Measurements from ENCODE around the gene ANXA11. TPM values are rescaled to one million over a fixed set of nuclear protein-coding genes. Genes with fewer than 3 reads are reported as not detected.

ANXA11 gene
- total RNA-seq, 1 experiment from 2014 or later = 181 TPM

DNA sequence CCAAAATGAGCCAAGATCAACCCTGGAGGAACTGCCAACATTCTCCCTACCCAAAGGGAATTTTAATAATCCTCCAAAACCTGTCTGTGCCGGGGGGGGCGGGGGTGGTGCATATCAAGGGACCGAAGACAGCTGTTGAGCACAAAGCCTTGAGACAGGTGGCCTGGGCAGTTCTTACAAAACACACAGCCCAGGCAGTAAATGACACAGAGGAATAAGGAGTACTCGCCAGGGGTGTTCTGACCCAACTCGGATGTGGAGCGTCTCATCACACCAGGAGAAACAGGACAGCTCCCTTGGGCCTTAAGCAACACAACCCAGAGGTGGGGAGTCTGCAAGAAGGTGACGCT is 37.2 kb downstream of the ANXA11 start:
- H3K27ac ChIP-seq (ENCODE audit: low read depth, low read length) = no peak overlapping the region
- peaks cover 3% of the 10 kb centered on the region; the same call in 1 of the 2 replicates for H4K20me1 ChIP-seq (ENCODE audit: insufficient read depth)
- TF ChIP-seq EZH2phosphoT487 (IDR thresholded peaks at IDR 0.05; ENCODE audit: borderline replicate concordance) (no peak), JUND (IDR thresholded peaks at IDR 0.05) (no peak), CBX3 (IDR thresholded peaks at IDR 0.05; ENCODE audit: low read depth) (no peak), EGR1 (IDR thresholded peaks at IDR 0.05; ENCODE audit: low read depth) (no peak), RAD21 (IDR thresholded peaks at IDR 0.05; ENCODE audit: low read depth) (no peak), ZNF274 (IDR thresholded peaks at IDR 0.05; ENCODE audit: low read depth, low read length) (no peak), REST (IDR thresholded peaks at IDR 0.05; ENCODE audit: low read depth) (no peak), ELF1 (IDR thresholded peaks at IDR 0.05; ENCODE audit: borderline replicate concordance, low read depth) (no peak), TCF7L2 (IDR thresholded peaks at IDR 0.05; ENCODE audit: borderline replicate concordance, extremely low read depth, insufficient read depth, insufficient read length) (no peak), EZH2 (IDR thresholded peaks at IDR 0.05) (no peak)
- RAD21 ChIA-PET (ENCODE audit: low non-redundant PET in 1 of 2, low total read pairs in 2 of 2, uncharacterized antibody in 2 of 2, unreplicated experiment in 2 of 2) = no interaction called here
- peaks cover 10 to 46% of the 10 kb centered on the region in 2 experiments; a peak in 2 of 4 replicates for H3K4me1 ChIP-seq (ENCODE audit: control insufficient read depth in 1 of 2, insufficient read depth in 2 of 2, low read length in 2 of 2)
- H3K4me3 ChIP-seq (replicated peaks in 1 of 2; ENCODE audit: low read depth in 1 of 2, low read length in 2 of 2) = no peak overlapping the region
- CTCF ChIA-PET = no interaction called here
- peaks cover 76% of the 10 kb centered on the region for H3K79me2 ChIP-seq (ENCODE audit: insufficient read depth, low read length)
- no peaks in the 10 kb centered on the region for H3K27me3 ChIP-seq (ENCODE audit: insufficient read depth, low read length)
- POLR2A ChIA-PET = no interaction called here
- no peak overlapping the region for H2AFZ ChIP-seq (ENCODE audit: low read depth, low read length, poor library complexity, severe bottlenecking)
- DNase-seq (ENCODE audit: low read depth, low spot score) = no peak
- no peaks in the 10 kb centered on the region for H3K9me3 ChIP-seq (ENCODE audit: control insufficient read depth in 1 of 2, insufficient read depth in 1 of 2, low read depth in 1 of 2, low read length in 2 of 2)
- BruUV-seq (replicated peaks) = no TSS peak
- H3K4me2 ChIP-seq (ENCODE audit: low read length) = no peak overlapping the region
- H3K9me2 ChIP-seq (ENCODE audit: insufficient read depth) = no peaks in the 10 kb centered on the region
- intact Hi-C loops (cut with micrococcal nuclease) = no loop called here
- ATAC-seq = no peak
- H3K9ac ChIP-seq (ENCODE audit: low read length) = no peak overlapping the region
- H3K36me3 ChIP-seq (ENCODE audit: control insufficient read depth in 1 of 2, insufficient read depth in 2 of 2, low read length in 2 of 2) = peaks cover 2 to 44% of the 10 kb centered on the region in 2 experiments; a peak in 3 of 4 replicates

Measured in HCT116 (cell line).